NOMO-1 (cell line): Measurements from ENCODE around the gene DNAJC28.
"Not testable (repeated sequence)": the region's sequence is repeated elsewhere in the genome, so short reads cannot be mapped to it uniquely, and the experiment has no call there.

Experiments
- DNase-seq, 2 experiments: peaks; one replicate each; lab custom pipeline; 2025; ENCODE audit not compliant: unreplicated experiment in 2 of 2; lab: John Stamatoyannopoulos, UW

Gene DNAJC28, protein sequence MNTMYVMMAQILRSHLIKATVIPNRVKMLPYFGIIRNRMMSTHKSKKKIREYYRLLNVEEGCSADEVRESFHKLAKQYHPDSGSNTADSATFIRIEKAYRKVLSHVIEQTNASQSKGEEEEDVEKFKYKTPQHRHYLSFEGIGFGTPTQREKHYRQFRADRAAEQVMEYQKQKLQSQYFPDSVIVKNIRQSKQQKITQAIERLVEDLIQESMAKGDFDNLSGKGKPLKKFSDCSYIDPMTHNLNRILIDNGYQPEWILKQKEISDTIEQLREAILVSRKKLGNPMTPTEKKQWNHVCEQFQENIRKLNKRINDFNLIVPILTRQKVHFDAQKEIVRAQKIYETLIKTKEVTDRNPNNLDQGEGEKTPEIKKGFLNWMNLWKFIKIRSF

DNA sequence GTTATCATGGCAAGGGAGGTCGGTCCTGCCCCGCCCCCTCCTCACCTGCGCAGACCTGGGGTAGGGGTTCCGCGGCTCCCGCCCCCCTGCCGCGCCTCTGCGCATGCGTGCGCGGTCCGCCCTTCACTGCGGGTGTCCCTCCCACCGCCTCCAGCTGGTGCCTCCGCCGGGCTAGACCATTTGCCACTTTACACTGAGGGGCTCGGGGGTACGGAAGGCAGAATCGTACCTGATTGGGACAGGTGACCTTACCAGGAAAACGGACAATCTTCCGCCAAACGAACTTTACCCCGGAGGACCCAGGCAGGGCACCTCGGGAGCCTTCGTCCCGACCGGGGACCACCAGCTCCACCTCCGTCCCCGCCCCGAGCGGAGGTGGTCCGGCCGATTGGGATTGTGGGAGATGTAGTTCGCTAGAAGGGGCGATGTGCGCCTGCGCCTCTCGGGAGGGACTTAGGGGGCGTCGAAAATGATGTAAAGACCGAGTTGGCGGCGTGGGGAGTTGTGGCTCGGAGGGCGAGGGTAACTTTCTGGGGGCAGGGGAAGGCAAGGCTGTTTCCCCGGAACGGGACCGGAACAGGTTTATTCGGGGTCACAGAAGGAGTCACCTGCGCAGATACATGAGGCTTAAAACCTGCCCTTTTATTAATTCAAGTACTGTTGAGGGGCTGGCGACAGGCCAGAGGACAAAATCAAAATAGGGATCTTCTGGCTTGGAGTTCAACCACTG lies at the start of gene DNAJC28:
Gene DNAJC28 (minus strand): TSS at position 344 of the 730 bp plus-strand sequence. CDS start 2,323 bp downstream, outside the sequence.
- DNase-seq = peak; percentile 84 to 87

DNA sequence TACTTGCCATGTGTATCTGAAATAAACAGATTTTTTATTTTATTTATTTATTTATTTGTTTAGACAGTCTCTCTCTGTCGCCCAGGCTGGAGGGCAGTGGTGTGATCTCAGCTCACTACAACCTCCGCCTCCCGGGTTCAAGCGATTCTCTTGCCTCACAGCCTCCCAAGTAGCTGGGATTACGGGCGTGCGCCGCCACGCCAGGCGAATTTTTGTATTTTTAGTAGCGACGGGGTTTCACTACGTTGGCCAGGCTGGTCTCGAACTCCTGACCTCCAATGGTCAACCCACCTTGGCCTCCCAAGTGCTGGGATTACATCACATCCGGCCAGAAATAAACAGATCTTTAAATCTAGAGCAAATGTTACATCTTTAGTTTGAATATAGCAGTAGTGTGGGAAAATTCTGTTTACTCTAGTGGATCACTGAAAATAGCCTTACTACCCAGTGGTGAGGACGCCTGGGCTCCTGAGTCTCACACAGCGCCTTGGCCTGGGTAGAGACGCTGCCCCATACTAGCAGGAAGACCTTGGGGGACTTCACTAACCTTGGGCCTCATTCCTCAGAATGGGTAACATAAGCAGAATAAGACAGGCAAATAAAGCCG lies 49.7 kb upstream of the DNAJC28 start:
- DNase-seq = peak in 1 of 2 experiments; percentile 34

DNA sequence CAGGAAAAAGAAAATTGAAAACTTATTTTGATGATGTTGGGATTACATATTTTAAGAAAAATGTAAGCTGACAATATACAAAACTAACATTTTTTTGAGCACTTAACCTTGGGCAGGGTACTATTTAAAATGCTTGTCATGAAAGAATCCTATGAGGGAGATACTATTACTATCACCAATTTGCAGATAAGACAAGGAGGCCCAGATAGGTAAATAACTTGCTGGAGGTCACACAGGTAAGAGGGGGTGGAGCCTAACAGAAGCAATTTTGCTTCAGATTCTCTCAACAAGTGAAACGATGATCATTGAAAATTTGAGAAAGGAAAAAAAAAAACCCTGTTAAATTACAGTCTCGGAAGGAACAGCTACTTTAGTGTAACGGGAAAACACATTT lies 49.2 kb upstream of the DNAJC28 start:
- no peak for DNase-seq

DNA sequence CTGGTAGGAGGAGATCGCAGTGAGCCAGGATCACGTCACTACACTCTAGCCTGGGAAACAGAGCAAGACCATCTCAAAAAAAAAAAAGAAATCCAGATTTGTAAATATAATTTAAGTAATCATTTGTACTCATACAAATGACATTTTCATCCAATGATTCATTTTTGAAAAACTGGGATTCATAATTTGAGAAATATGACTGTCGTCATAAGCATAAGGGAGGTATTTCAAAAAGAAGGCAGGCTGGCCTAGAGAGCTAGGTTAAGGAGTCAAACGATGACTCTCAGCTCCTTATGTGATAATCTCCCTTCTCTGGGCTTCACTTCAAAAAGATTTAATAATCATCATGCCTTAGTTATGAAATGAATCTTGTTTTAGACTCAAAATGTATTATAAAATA lies 48.1 kb upstream of the DNAJC28 start:
- DNase-seq = no peak

DNA sequence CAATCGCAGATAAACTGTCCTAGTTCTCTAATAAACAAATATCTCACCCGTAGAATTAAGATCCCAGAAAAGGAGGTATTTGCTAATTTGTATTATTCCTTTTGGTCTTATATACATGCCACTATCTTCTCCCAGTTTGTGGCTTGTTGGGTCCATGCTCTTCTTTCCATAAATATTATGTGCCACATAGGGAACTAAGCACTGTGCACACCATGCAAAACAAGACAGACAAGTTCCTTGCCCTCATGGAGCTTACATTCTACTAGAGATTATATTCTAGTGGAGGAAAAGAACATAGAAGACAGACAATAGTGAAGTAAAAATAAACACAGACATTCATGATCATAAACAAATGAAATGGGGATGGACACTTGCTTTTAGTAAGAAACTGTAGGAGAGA lies 45.7 kb upstream of the DNAJC28 start:
- no peak for DNase-seq

DNA sequence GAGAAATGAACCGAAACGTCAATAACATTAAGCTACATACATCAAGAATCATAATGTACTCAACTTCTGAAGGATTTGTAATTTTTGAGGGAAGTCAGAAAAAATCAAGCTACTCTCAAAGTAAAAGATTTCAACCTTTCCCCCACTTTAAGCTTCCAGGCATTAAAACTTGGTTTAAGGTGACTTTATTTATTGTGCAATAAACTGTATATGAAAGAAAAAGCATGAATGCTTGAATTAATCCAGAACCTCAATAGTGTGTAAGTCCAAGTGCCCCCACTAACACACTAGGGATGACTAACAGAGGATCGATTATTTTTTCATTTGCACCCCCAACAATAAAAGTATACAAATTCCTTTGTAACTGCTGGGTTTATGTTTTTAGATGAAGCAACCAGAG lies 39.5 kb upstream of the DNAJC28 start:
- DNase-seq = no peak

DNA sequence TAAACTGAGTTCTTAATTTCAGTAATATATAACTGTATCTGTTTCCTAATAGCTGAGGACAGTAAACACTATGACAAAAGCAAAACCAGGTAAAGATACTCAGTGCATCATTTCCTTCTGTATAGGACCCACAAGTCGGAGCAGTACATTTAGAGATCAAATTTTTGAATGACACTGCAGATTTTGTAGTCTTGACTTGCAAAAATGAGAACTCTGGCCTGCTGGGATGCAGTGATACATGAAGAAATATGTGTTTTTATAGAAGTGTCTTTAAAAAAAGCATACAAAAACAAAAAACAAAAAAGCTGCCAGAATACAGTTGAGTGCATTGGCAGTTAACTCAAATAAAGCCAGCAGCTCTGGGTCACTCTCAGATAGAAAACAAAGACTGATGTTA lies 31.4 kb upstream of the DNAJC28 start:
- DNase-seq = no peak

DNA sequence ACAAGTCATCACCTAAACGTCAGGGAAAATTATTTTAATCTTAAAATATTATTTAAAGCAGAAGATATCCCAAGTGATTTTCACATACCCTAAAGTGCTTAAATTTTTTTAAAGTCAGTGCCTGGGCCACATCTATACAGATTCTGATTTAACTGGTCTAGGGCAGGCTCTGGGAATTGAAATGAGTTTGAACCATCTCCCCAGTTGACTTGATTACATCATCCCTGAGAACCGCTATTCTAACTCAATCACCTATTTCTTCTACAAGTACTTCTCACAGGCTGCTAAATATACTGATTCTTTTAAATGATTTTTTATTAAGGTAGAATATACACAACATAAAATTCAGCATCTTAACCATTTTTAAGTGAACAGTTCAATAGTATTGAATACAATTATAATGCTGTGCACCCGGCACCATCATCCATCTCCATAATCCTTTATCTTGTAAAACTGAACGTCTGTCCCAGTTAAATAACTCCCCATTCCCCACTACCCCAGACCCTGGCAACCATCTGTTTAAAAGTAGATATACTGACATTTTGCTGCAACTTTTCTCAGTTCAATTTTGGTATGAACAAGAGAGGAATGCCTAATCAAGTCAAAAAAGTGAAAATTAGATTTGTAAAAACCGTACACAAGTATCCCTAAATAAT lies 30.9 kb upstream of the DNAJC28 start:
- DNase-seq = no peak

DNA sequence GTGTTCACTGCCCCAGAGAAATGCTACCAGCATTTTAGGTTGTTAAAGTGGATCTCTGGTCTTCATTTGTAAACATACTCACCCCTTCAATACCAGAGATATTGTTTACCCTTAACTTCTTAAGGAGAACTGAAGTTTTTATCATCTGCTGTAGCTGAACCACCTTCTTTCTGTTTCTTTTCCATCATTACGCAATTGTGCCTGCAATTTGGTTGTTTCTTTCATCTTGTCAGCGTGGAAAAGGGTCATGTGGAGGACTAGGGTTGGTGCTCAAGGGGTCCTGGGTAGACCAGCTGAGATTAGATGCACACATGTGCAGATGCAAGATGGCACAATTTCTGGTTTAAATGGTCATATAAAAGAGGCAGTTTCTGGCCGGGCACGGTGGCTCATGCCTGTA lies 27.4 kb upstream of the DNAJC28 start:
- DNase-seq = no peak

DNA sequence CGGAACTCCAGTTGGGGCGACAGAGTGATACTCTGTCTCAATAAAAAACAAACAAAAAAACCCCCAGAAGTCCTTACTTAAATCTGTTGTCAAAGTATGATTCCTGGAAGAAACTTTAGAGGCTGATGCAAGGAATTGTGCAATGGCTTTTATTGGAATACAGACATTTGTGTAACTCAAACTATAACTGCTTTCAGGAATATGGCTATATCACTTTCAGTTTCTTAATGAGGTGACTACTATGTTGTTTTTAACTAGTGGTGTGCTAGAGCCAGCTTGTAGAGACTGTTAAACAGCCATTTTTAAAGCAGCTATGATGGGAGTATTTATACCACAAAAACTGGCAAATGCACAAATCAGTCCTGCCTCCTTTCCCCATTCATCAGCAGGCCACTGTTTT lies 22.7 kb upstream of the DNAJC28 start:
- no peak for DNase-seq

DNA sequence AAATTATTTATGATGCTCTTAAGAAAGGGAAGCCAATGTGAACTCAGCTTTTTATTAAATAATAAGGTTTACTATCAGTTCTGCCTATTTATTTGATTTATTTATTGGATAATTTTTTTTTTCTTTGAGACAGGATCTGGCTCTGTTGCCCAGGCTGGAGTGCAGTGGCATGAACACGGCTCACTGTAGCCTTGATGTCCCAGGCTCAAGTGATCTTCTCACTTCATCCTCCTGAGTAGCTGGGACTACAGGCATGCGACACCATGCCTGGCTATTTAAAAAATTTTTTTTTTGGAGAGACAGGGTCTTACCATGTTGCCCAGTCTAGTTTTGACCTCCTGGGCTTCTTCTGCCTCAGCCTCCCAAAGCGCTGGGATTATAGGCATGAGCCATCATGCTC lies 21.0 kb upstream of the DNAJC28 start:
- no peak for DNase-seq

DNA sequence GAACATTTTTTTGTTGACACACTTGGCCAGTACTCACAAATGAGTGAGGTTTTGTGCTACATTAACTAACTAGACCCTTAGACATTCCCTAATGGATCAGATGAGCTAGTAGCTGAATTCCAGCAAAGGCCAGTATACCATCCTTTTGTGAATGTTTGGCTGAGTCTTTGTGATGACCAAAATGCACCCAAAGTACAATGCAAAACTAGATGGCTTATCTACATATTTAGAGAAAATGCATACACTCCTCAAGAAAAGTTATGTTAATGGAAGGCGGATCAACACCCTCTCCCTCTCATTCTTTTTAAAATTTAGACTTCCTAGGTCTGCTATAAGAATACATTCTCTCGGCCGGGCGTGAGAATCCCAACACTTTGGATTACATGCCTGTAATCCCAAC lies 20.1 kb upstream of the DNAJC28 start:
- no peak for DNase-seq

DNA sequence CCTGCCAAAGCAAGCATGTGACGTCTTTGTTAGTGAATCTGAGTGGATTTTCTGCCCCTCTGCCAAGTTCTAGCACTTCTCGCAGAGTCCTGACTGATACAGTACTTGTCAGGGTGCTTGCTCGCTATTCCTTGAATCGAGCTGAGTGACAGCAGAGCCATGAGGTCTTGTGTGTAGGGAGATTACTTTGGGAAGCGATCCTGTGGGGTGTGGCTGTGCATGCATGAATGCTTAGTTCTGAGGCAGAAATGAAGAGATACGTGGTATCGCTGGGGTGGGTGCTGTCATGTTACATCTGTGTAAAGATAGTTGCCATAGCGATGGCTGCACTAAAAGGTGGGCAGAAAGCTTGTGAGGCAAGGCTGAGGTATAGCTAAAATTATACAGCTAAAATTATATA lies 19.3 kb upstream of the DNAJC28 start:
- DNase-seq = no peak

DNA sequence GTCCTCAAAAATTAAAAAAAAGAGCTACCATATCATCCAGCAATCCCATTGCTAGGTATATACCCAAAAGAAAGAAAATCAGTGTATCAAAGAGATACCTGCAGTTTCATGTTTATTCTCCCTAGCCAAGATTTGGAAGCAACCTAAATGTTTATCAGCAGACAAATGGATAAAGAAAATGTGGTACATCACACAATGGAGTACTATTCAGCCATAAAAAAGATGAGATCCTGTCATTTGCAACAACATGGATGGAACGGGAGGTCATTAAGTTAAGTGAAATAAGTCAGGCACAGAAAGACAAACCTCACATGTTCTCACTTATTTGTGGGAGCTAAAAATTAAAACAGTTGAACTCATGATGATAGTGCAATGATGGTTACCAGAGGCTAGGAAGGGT lies 15.5 kb upstream of the DNAJC28 start:
- DNase-seq = not testable (repeated sequence)

DNA sequence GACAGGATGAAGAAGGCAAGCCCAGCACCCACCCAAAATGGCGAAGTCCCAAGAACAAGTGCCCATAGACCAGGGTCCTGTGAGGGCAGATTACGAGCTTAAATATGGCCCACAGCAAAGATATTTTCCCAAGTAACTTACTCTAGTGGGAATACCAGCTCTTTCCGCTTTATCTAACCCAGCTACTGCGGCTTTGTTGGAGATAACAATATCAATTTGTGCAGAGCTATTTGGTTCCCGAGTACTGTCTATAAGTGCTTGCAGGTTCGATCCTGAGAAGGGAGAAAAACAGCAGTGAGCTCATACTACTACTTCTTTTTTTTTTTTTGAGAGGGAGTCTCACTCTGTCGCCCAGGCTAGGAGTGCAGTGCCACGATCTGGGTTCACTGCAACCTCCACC lies 14.3 kb upstream of the DNAJC28 start:
- DNase-seq = no peak

DNA sequence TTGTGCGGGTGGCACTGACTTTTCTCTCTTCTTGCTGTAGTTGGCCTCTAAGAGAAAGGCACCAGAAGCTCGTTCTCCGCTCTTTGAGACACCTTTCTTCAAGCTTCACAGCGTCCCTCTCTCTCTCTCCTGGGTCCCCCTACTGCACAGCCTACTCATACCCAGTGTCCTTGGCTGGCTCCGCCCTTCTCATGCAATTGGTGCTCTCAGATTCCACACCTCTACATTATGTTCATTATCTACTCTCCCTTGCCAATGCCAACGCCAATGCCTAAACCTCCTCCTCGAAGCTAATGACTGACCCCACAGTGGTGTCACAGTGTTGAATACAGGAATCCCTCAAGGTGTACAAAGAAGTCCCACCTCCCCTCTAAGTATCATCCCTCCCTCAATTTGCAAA lies 4.8 kb upstream of the DNAJC28 start:
- DNase-seq = no peak

DNA sequence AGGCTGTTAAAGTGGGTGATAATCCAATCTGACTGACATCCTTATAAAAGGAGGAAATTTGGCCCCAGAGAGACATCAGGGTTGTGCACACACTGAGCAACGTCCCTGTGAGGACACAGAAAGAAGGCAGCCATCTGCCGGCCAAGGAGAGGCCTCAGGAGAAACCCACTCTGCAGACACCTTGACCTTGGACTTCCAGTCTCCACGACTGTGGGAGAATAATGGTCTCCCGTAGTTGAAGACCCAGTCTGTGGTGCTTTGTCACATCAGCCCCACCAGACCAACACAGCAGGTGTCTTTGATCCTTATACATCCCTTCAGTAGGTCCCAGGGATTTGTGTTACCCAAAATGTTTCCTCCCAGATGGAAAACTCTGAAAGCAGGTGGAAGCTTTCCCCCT lies 4.2 kb upstream of the DNAJC28 start:
- no peak for DNase-seq

DNA sequence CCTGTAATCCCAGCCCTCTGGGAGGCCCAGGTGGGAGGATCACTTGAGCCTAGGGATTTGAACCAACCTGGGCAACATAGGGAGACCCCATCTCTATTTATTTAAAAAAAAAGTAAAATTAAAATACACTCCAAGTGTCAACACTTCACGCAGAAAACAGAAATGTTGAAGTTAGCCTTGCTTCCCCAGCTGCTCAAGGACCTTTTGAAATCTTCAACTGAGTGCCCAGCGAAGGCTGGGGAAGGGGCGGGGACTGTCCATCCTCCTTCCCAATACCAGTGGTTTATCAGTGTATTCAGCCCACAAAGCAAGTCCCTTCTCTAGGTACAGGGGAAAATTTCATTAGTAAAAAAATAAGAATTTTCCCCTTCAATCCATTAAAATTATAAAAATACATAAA lies 2.2 kb upstream of the DNAJC28 start:
- DNase-seq = no peak

DNA sequence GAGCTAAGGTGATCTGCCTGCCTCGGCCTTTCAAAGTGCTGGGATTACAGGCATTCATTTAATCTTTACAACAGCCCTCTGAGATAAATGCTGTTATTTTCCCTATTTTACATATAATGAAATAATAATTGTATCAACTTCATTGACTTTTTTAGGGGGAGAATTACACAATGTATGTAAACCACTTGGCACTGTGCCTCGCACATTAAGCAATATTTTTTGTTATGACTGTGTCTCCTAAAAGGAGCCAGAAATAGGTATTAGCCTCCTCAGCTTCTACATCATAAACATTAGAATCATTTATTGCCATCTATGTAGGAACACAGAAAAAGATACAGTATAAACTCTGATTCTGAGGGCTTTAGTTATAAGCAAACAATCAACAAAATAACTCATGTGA lies 1.1 kb upstream of the DNAJC28 start:
- DNase-seq = peak; percentile 13 to 46

DNA sequence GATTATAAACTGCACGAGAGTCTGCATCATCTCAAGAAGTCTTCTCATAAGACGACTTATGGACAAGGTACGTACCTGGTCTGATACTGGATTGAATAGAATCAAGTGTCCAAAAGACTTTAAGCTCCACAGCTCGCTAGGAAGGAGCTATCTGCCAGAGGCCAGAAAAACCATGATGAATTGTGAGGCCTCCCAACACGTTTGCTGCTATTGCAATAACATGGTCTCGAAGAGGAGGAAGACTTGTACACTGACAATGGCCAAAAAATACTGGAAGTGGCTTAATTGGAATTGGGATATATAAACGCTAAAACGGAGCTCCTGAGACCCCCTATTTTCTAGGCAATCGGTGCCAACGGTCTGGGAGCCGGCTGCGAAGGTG lies 534 bp downstream of the DNAJC28 start:
- DNase-seq = peak in 1 of 2 experiments; percentile 23

DNA sequence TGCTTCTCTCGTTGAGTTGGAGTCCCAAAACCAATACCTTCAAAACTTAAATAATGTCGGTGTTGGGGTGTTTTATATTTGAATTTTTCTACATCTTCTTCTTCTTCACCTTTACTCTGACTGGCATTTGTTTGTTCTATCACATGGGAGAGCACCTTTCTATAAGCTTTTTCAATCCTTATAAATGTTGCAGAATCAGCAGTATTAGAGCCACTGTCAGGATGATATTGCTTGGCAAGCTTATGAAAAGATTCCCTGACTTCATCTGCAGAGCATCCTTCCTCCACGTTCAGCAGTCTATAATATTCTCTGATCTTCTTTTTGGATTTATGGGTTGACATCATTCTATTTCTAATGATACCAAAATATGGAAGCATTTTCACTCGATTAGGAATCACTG lies 2.6 kb downstream of the DNAJC28 start:
- DNase-seq = no peak
